ENCODE results near the gene KPNB1.

KPNB1 gene

GRCh38 chr17:47649153-47649971 is at the start of gene KPNB1:
KPNB1 (plus strand) TSS chr17:47649919; CDS start chr17:47650245, 326 bp downstream.
- peak; percentile 89 to 98 for DNase-seq

GRCh38 chr17:47603830-47604597 is 45.7 kb upstream of the KPNB1 start:
- DNase-seq = no peak

DNA sequence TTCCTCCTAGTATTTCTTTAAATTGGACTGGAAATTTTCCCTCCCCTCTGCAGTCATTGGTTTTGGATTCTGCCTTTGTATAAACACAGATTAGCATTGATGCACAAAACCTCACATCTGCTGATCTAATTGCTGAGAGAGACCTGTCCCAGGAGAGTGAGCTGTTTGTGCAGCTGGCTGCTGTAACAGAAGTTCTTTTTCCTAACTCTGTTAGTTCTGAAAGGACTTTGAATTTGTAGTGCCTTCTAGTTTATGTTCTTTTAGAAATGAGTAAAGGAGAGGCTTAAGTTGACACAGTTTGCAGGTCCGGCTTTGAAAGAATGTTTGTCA is 45.2 kb upstream of the KPNB1 start:
- DNase-seq = no peak

DNA sequence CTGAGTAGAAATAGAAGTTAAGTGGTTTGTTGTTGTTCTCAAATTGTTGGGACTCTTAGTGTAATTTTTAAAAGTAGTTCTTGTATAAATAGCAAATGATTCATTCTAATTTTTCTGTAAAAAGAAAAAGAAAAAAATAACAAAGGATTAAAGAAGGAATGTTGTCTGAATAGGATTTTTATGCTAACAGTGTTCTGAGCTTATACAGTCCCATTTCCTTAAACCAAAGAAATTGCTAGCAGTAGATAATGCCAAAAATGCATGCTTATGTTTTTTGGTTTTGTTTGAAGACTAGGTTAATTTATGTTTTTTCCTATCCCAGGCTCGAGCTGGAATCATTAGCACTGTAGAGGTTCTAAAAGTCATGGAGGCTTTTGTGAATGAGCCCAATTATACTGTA is 44.7 kb upstream of the KPNB1 start:
- no peak for DNase-seq

GRCh38 chr17:47607481-47607880 is 42.2 kb upstream of the KPNB1 start:
- DNase-seq = no peak

DNA sequence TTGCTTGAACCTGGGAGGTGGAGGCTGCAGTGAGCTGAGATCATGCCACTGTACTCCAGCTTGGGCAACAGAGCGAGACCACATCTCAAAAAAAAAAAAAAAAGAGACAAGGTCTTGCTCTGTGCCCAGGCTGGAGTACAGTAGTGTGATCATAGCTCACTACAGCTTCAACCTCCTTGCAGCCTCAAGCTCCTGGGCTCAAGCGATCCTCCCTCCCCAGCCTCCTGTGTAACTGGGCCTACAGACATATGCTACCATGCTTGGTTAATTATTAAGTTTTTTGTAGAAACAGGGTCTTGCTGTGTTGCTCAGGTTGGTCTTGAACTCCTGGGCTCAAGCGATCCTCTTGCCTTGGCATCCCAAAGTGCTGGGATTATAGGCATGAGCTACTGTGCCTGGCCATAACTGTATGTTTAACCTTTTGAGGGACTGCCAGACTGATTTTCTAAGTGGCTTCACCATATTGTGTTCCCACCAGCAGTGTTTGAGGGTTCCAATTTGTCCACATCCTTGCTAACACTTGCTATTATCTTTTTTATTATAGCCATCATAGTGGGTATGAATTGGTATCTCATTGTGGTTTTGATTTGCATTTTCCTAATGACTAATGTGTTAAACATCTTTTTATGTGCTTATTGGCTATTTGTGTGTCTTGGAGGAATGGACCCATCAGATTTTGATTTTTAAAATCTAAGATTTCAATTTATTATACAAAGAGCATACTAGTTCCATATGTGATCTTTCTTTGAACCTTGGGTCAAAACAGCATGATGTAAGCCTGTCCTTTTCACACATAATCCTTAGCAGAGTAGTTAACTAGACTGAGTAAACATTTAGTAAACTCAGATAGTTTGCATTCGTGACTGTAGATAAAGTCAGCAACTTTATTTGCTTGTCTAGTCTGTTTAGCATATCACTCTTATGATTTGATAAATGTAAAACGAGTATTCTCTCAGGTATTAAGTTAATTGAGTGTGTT is 38.1 kb upstream of the KPNB1 start:
- no peak for DNase-seq

GRCh38 chr17:47615766-47616424 is 33.8 kb upstream of the KPNB1 start:
- DNase-seq = no peak

GRCh38 chr17:47618410-47618809 is 31.3 kb upstream of the KPNB1 start:
- DNase-seq = no peak

- DNase-seq = no peak
Measured at GRCh38 chr17:47620503-47621245, 29.0 kb upstream of the KPNB1 start.

GRCh38 chr17:47621293-47622179 is 28.2 kb upstream of the KPNB1 start:
- DNase-seq = no peak

DNA sequence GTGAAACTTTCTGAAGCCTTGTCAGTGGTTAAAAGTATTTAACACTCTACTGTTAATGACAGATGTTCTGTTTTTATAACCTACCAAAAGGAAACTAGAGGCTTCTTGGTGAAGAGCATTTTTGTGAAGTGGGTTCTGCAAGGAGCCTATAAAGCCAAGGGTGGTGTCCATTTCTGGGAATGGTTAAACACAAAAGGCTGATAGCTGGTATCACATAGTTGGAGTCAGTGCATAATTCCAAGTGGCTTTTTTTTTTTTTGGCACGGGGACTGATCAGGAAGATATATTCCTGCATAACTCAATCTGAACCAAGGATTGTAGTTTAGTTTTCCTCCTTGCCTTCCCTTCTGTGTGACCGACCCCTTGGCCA is 27.6 kb upstream of the KPNB1 start:
- no peak for DNase-seq

GRCh38 chr17:47624727-47625068 is 25.0 kb upstream of the KPNB1 start:
- DNase-seq = no peak

GRCh38 chr17:47628014-47628566 is 21.6 kb upstream of the KPNB1 start:
- no peak for DNase-seq

DNA sequence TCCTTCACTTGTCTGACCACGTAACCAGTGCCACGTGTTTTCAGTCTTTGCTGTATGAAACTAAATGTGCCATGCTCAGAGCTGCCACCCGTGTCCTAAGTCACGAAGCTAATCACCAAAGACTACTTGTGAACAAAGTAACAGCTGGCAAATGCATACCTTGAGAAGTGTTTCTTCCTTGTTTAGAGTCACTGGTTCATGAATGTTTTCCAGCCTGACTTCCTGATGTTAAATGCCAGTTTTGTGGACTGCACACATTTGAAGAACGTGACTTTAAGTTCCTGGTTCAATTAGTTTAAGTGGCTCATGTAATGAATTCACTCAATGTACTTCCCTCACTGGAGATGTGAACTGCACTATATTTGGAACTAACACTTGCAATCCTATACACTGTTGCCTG is 19.9 kb upstream of the KPNB1 start:
- no peak for DNase-seq

GRCh38 chr17:47630614-47631013 is 19.1 kb upstream of the KPNB1 start:
- no peak for DNase-seq

DNA sequence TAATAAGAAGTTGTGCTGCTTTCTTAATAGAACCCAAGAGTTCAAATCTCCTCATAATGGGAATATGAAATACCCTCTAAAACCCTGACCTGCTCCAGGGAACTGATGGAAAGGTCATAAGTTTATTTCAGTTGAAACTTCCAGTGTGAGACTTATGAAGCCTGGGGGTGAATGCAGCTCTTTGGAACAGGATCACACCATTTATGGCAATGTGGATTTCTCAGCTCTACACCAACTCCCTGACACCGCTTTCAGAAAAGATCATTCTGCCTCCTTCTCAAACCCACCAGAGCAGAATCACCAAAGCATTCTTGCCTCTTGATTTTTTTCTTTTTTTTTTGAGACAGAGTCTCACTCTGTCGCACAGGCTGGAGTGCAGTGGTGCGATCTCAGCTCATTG is 16.7 kb upstream of the KPNB1 start:
- no peak for DNase-seq

DNA sequence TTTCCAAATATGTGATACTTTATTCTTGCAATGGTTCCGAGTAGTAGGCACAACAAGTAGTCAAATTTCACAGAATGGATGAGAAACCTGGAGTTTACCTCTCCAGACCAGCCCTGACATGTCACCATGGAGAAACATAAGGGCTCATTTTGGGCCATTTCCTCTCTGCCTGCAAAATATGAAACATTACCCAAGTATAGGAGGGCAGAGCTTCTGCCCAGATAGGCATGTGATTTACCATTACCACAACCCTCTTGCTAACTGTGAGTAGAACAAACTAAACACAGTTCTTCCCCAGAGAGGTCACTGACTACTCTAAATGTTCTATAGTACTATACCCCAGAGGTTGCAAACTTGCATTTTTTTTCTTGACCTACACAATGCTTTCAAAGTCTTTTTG is 15.7 kb upstream of the KPNB1 start:
- no peak for DNase-seq

GRCh38 chr17:47634870-47635269 is 14.8 kb upstream of the KPNB1 start:
- DNase-seq = no peak

DNA sequence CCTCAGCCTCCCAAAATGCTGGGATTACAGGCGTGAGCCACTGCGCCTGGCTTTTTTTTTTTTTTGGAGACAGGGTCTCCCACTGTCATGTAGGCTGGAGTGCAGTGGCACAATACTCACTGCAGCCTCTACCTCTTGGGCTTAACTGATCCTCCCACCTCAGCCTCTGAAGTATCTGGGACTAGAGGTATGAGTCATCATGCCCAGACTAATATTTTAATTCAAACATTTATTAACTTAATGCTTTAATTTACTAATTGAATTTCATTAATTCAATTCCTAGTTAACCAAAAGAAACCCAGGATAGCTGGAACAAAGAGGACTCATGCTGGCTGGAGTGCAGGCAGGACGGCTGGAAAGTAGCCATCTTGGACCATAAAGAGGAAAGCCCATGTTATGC is 14.0 kb upstream of the KPNB1 start:
- no peak for DNase-seq

- DNase-seq = no peak
Measured at GRCh38 chr17:47636273-47637030, 13.3 kb upstream of the KPNB1 start.
